GM19438 (cell line): Measurements from ENCODE around the gene C15orf61.

Experiments used
- ATAC-seq: cut with Tn5 transposase; IDR thresholded peaks from one replicate; pipeline ENCODE4 v1.9.1; 2021; ENCODE audit warnings: low read depth; ENCODE audit not compliant: unreplicated experiment

C15orf61 gene

GRCh38 chr15:67521029-67521782 is at the start of gene C15orf61:
Gene C15orf61 (plus strand): TSS chr15:67521131. CDS start chr15:67521249, 118 bp downstream.
- peak; percentile 66 for ATAC-seq

DNA sequence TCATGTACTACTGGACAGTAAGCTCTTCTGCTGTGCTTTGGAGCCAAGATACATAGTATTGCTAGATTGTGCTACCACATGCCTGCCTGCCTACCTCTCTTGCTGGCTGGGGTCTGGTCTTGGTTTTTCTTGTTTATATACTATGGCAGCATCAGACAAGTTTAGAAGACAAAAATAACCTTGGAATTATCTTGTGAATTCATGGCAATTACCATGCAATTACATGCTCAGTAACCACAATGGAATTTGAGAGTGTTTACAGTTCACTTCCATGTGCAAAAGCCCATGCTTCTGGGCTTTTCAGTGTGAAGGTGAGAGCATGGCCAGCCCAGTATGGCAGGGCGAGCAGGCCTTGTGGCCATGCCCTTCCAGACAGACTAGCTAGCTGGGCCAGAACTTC is 48.0 kb upstream of the C15orf61 start:
- no peak for ATAC-seq

GRCh38 chr15:67474405-67475110 is 46.4 kb upstream of the C15orf61 start:
- no peak for ATAC-seq

DNA sequence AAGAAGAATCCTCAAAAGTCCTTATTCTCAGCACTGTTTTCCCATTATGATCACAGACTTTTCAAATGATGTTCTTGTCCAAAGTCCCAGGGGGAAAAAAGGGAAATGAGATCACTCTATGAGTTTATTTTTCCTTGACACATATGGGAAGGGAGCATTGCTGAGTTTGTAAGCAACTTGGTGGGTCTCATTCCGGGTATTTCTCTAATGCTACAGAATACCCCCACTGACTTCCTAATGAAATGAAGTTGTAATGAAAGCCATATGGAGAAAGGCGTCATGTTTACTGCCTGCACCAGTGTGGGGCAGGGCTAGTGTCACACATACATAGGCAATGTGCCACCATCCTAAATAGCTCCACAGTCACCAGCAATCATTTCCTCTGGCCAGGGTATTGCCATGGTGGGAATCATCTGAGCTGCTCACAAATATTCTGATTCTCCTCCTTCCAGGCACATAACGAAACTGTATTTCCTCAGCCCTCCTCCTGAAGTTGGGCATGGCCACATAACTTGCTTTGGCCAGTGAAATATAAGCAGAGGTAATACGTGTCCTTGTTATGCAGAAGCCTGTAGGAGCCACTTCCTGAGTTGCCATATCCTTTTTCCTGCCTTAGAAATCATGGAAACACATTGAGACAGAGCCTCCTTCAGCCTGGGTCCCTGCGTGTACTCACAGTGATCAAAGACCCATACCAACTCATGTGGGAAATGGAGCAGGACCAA is 41.0 kb upstream of the C15orf61 start:
- no peak for ATAC-seq

DNA sequence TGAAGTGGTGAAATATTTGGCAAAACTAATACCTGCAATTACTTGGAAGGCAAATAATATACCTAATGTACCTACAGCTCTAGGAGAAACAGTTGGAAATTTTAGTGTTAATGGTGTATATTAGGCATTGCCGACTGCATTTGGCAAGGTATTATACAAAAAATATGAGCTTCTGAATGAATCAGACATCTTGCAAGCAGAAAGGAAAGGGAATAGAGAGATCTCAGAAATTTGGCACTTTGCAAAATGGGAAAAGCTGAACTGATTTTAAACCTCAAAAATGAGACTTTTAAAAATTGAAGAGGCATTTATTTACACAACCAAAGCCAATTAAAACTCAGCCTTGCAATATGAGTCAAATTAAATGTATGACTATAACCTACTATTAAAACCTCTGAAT is 40.2 kb upstream of the C15orf61 start:
- no peak for ATAC-seq

DNA sequence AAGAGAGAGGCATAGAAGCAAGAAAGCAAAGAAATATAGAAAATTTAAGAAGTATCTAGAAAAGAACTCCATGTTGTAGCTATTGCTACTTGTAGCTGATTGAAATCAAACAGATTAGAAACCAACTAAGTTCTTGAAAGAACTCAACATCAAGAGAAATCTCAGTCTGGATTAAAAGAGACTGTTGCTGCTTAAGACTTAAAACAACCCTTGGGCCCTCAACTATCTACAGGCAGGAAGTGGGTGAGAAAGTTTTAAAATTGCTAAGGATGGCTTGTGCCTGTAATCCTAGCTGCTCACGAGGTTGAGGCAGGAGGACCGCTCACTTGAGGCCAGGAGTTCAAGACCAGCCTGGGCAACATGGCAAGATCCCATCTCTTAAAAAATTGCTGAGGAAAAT is 39.3 kb upstream of the C15orf61 start:
- no peak for ATAC-seq

DNA sequence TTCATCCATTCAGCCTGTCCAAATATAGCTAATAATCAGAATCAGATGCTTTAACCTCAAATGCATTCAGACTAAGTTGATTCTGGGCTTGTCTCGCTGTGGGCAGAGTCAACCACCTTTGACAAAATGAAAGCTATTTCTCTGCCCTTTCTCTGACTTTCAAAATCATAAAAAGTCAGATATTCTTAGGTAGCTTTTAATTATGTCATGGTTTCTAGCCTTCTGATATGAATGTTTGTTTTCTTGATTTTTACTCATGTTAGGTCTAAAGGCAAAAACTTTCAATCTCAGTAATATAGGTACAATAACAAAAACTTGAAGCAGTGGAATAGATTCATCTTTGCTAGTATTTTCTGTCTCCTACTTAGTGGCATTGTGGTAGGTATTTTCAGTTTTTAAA is 25.3 kb upstream of the C15orf61 start:
- no peak for ATAC-seq

- ATAC-seq = no peak
Measured at GRCh38 chr15:67501177-67501835, 19.6 kb upstream of the C15orf61 start.

GRCh38 chr15:67501836-67502461 is 19.0 kb upstream of the C15orf61 start:
- no peak for ATAC-seq

DNA sequence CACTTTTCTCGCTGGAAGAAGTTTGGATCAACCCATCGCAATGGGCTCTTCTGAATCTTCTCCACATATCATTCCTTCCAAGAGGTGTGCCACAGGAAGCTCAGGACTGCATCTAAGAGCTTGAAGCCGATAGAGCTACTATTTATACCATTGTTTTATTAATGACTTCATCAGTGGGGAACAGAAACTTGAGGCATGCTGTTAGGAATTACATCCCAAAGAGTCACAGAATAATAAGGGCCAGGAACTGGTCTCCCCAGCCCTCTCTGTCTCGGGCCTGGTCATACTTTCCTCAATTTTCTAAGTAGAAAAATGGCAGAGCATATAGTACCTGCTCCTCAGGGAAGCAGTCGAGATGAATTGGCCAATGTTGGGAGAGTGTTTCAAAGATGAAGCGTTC is 16.9 kb upstream of the C15orf61 start:
- no peak for ATAC-seq

- no peak for ATAC-seq
Measured at GRCh38 chr15:67504796-67505195, 16.1 kb upstream of the C15orf61 start.

GRCh38 chr15:67505675-67506572 is 15.0 kb upstream of the C15orf61 start:
- no peak for ATAC-seq

DNA sequence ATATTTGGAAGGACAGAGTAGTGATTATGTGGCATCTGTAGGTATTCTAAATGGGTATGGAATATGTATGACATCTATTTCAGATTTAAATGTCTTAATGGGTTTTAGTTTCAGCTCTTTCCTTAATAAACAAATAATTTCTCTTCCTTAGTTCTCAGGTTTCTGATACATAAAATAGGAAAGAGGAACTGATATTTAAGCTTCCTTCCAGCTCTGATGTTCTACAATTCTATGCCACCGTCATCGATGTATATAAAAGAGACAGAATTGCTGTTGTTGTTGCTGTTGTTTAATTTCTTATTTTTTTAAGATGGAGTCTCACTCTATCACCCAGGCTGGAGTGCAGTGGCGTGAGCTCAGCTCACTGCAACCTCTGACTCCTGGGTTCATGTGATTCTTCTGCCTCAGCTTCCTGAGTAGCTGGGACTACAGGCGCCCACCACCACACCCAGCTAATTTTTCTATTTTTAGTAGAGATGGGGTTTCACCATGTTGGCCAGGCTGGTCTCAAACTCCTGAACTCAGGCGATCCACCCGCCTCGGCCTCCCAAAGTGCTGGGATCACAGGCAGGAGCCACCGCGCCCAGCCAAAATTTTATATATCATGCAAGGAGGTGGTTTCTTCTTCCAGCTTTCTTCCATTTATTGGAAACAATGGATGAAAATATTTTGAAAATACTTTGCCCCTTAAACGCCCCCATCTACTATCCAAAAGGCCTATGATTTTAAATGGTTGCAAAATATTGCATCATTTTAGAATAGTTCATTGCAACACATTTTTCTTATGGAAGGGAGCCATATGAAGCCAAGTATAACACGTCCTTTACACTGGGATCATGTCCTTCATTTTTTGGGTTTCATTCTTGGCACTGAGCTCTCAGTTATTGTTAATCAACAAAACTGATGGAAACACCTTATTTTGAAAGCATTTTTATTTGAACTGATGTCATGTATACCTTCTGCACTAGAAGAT is 13.9 kb upstream of the C15orf61 start:
- ATAC-seq = no peak

GRCh38 chr15:67508407-67508806 is 12.5 kb upstream of the C15orf61 start:
- ATAC-seq = no peak

DNA sequence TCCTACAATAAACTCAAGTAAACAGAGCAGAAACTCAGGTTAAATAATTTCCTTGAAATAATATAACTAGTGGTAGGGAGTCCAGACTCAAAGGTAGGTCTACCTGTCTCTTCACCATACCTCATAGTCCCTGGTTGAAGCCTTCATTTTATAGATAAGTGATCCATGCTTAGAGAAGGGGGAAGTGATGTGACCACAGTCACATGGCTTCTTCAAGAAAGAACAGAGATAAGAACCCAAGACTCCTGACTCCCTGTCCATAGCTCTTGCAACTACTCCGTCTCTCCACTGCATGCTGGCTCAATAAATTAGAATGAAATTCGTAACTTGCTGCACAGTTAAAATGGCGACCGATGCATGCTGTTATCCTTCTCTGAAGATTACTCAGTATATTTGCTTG is 11.0 kb upstream of the C15orf61 start:
- no peak for ATAC-seq

GRCh38 chr15:67510597-67511190 is 10.2 kb upstream of the C15orf61 start:
- no peak for ATAC-seq

DNA sequence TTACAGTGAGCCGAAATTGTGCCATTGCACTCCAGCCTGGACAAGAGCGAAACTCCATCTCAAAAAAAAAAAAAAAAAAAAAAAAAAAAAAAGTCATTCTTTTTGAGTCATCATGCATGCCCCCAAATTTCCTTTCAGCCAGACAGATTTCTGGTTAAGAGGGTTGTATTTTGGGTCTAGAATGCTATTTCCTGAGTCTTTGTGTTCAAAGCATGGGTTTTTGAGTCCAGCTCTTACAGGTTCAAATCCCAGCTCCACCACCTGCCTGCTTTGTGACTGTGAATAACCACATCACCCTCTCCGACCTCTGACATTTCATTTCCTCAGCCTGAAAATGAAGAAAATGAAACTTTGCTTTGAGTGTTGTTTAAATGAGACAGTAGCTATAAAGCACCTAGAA is 9.3 kb upstream of the C15orf61 start:
- no peak for ATAC-seq

- no peak for ATAC-seq
Measured at GRCh38 chr15:67512140-67512539, 8.8 kb upstream of the C15orf61 start.
